T47D (cell line): ENCODE data around the gene UTY.

ENCODE experiments used
- DNase-seq, 2 experiments: peaks; one replicate each; pipeline versions ENCODE4 v3.0.0 to v3.0.0-alpha.2; 2011 to 2012; ENCODE audit warnings: low read depth in 1 of 2, low spot score in 1 of 2
- JUND ChIP-seq: IDR thresholded peaks from 2 replicates; pipeline ENCODE4 v1.6.1; 2012; ENCODE audit warnings: low read depth
- in situ Hi-C: cut with HindIII; loops from 2 replicates; pipeline ENCODE4 v1.10.0; 2016; ENCODE audit warnings: low sequenced_read_pairs, low pct_unique_long_range_greater_than_20kb

Gene UTY

GRCh38 chrY:13250421-13250820 is 229.4 kb downstream of the UTY start:
- no peak for DNase-seq
- in situ Hi-C loops, result no loop called here
- TF ChIP-seq JUND, result no peak

DNA sequence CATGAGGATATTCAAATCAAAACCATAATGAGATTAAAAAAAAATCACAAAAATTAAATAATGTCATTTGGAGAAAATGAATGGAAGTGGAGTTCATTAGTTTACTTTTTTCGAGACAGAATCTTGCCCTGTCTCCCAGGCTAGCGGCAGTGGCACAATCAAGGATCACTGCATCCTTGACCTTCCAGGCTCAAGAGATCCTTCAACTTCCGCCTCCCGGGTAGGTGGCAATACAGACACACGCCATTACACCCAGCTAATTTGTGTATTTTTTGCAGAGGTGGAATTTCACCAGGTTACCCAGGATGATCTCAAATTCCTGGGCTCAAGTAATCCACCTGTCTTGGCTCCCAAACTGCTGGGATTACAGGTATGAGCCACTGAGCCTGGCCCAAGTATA is 236.1 kb downstream of the UTY start:
- in situ Hi-C loops, result no loop called here
- TF ChIP-seq JUND, result no peak

DNA sequence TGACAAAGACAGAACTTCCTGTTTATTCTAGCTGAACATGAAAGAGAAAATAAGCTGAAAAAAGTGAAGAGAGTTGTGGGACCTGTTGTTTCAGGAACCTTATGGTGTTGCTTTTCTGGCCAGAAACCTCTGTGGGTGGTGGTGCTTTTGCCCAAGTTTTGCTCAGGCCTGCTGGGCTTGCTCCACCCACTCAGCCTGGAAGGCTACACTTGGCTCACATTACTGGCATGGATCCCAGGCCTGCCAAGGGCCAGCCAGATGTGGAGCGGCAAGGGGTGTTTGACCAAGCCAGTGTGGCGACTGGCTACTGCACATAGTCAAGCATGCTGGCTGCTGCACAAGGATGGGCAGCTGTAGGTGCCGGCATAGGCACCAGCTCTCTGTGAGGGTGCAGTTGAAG is 245.9 kb downstream of the UTY start:
- DNase-seq, result no peak
- in situ Hi-C loops, result no loop called here
- no peak for TF ChIP-seq JUND

More for the DNA sequence above, 236.1 kb downstream of the UTY start:
- no peak for DNase-seq

DNA sequence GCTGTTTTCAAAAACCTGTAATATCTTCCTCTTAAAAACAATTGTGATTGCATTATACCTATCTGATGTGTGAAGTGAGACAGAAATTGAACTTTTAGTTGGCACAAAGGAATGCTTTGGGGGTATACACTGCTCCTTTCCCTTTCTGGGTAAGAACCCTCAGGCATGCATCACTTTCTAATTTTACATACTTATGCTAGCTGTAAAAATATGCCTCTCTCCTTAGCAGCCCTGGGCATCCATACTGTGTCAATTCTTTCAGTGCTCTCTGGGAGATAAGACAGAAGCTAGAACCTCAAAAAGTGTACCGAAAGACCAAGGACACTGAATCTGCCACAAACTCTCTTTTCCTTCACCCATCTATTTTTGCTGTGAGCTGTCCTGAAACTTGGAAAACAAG is 246.7 kb downstream of the UTY start:
- no peak for TF ChIP-seq JUND

GRCh38 chrY:13227354-13227953 is 252.4 kb downstream of the UTY start:
- in situ Hi-C loops, result no loop called here
- no peak for DNase-seq
- no peak for TF ChIP-seq JUND

More for the DNA sequence above, 246.7 kb downstream of the UTY start:
- no peak for DNase-seq
- in situ Hi-C loops, result no loop called here

GRCh38 chrY:13210961-13211646 is 268.7 kb downstream of the UTY start:
- in situ Hi-C loops, result no loop called here
- TF ChIP-seq JUND, result no peak
- no peak for DNase-seq

DNA sequence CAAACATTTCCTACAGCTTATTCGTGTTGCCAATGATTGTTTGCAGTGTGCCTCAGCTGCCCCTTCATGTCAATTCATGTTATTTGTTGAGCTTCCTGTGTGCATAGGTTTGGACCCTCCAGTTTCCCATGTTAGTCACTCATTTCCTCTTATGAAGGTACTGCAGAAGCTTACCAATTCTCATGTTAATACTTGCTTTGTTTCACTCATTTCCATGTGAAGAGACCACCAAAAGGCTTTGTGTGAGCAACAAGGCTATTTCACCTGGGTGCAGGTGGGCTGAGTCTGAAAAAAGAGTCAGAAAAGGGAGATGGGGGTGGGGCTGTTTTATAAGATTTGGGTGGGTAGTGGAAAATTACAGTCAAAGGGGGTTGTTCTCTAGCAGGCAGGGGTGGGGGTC is 274.6 kb downstream of the UTY start:
- in situ Hi-C loops, result no loop called here
- no peak for DNase-seq
- TF ChIP-seq JUND, result no peak
